Embryonic facial prominence (tissue), 1 donor: ENCODE data around the gene SLC16A4.

Experiments
- DNase-seq: peaks from one replicate; pipeline ENCODE4 v3.0.0-alpha.2; 2016; ENCODE audit errors: extremely low spot score

SLC16A4 gene

GRCh38 chr1:110360431-110360830 lies 30.4 kb downstream of the SLC16A4 start:
- no peak for DNase-seq

GRCh38 chr1:110356379-110356778 lies 34.4 kb downstream of the SLC16A4 start:
- DNase-seq: no peak

GRCh38 chr1:110355321-110355720 lies 35.5 kb downstream of the SLC16A4 start:
- no peak for DNase-seq

- DNase-seq: no peak
Observed at GRCh38 chr1:110350360-110350759, 40.5 kb downstream of the SLC16A4 start.

- no peak for DNase-seq
Observed at GRCh38 chr1:110348771-110349170, 42.1 kb downstream of the SLC16A4 start.

- DNase-seq: no peak
Observed at GRCh38 chr1:110348050-110348449, 42.8 kb downstream of the SLC16A4 start.

- DNase-seq: no peak
Observed at GRCh38 chr1:110347182-110347893, 43.5 kb downstream of the SLC16A4 start.

GRCh38 chr1:110346690-110347089 lies 44.1 kb downstream of the SLC16A4 start:
- no peak for DNase-seq

- no peak for DNase-seq
Observed at GRCh38 chr1:110345480-110345879, 45.3 kb downstream of the SLC16A4 start.

GRCh38 chr1:110344152-110344551 lies 46.7 kb downstream of the SLC16A4 start:
- DNase-seq: no peak

- no peak for DNase-seq
Observed at GRCh38 chr1:110343249-110343648, 47.6 kb downstream of the SLC16A4 start.

GRCh38 chr1:110341872-110342331 lies 48.9 kb downstream of the SLC16A4 start:
- no peak for DNase-seq

GRCh38 chr1:110341146-110341871 lies 49.5 kb downstream of the SLC16A4 start:
- no peak for DNase-seq

- DNase-seq: no peak
Observed at GRCh38 chr1:110340207-110340468, 50.7 kb downstream of the SLC16A4 start.

GRCh38 chr1:110339407-110340206 lies 51.2 kb downstream of the SLC16A4 start:
- DNase-seq: no peak

GRCh38 chr1:110338886-110339406 lies 51.9 kb downstream of the SLC16A4 start, which contains the start of gene RBM15:
Gene RBM15, plus strand, starts transcription at chr1:110339377. Its CDS starts 29 bp downstream, at chr1:110339406.
- DNase-seq: peak; percentile 100

- DNase-seq: peak; percentile 57
Observed at GRCh38 chr1:110338309-110338885, 52.4 kb downstream of the SLC16A4 start.

GRCh38 chr1:110337704-110338308 lies 53.0 kb downstream of the SLC16A4 start:
- DNase-seq: no peak

GRCh38 chr1:110336300-110337039 lies 54.4 kb downstream of the SLC16A4 start:
- no peak for DNase-seq

GRCh38 chr1:110335265-110335664 lies 55.6 kb downstream of the SLC16A4 start:
- DNase-seq: no peak

GRCh38 chr1:110328700-110329099 lies 62.1 kb downstream of the SLC16A4 start:
- no peak for DNase-seq
